ENCODE results near the gene FAM83F.

GRCh38 chr22:39973656-39974055 is 21.1 kb upstream of the FAM83F start:
- TF ChIP-seq POLR2AphosphoS5 (IDR thresholded peaks at IDR 0.05; ENCODE audit: borderline replicate concordance, low read depth, low read length) (no peak), EZH2 (IDR thresholded peaks at IDR 0.05) (no peak), FOXP2 (optimal IDR thresholded peaks at IDR 0.05; ENCODE audit: control extremely low read depth, extremely low read length, insufficient read depth) (no peak)

All from SK-N-MC (cell line).